Embryonic facial prominence (tissue), 1 donor: Measurements from ENCODE around the gene HSPB7.
A peak's percentile ranks its signal among the peaks of the same experiment; 100 is the strongest.
"Not testable (repeated sequence)": the region's sequence is repeated elsewhere in the genome, so short reads cannot be mapped to it uniquely, and the experiment has no call there.

Experiments
- DNase-seq: peaks from one replicate; pipeline ENCODE4 v3.0.0-alpha.2; 2016; ENCODE audit errors: extremely low spot score

Gene HSPB7

DNA sequence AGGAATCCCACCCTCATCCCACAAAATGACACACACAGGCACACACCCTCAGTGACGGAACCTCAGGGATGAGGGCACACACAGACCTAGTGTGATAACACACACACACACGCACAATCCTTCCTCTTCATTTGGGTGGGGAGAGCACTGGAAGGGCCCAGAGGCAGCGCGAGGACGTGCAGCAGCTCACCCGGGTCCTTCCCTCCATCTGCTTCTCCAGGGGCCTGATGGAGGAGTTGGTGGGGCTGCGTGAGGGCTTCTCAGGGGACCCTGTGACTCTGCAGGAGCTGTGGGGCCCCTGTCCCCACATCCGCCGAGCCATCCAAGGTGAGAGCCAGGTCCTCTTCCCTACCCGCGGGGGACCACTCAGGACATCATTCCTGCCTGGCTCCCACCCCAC is 4.5 kb upstream of the HSPB7 start:
- no peak for DNase-seq

DNA sequence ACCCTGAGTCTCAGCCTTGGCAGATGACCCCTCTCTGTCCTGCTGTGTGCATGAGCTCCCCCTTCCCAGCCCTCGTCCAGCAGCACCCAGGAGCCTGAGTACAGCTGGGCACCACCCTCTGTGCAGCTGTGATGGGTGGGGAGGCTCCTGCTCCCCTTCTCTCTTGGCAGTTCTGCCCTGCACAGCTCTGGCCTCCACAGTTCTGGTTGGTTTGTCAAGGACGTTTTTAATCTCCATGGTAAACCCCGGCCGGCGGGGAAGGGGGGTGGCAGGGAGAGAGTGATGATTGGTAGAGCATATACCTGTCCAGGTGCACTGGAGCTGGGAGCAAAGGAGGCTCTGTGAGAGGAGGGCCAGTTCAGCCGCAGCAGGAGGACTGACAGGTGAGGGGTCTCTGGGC is 3.8 kb upstream of the HSPB7 start, which contains the start of gene CLCNKA:
TSS of gene CLCNKA (plus strand) at position 356 of the 400 bp plus-strand sequence. CDS start 584 bp downstream, outside the sequence.
- no peak for DNase-seq

DNA sequence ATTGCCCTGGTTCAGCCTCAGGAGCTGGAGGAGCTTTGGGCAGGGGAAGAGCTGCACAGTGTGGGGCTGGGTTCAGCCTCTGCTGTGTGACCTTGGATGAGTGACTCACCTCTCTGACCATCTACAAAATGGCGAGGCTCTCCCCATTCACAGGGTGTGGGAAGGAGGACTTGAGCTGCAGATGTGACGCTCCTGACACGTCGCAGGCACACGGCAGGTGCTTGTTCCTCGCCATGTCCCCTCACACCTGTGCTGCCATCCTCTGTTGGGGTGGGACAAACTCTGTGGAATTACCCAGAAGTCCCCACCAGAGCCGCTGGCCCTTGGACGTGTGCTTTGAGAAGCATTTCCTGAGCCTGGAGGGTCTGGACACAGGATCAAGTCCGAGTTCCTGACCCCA is 3.0 kb upstream of the HSPB7 start:
- not testable (repeated sequence) for DNase-seq

DNA sequence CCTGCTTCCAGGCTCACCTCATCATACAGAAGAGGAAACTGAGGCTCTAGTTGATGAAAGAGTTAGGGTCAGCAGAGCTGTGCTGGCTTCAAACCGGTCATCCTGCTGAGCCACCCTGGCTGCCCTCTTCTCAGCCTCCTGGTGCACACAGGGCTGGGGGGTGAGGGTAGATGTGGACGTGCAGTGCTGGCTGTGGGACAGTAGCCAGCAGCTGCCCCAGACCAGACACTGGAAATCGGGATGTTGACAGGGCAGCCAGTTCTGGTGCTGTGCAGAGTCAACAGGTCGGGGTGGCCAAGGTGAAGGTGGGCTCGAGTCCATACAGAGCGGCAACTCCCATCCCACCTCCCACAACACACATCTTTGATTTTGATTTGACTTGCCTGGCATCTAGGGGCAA is 2.5 kb upstream of the HSPB7 start:
- no peak for DNase-seq

DNA sequence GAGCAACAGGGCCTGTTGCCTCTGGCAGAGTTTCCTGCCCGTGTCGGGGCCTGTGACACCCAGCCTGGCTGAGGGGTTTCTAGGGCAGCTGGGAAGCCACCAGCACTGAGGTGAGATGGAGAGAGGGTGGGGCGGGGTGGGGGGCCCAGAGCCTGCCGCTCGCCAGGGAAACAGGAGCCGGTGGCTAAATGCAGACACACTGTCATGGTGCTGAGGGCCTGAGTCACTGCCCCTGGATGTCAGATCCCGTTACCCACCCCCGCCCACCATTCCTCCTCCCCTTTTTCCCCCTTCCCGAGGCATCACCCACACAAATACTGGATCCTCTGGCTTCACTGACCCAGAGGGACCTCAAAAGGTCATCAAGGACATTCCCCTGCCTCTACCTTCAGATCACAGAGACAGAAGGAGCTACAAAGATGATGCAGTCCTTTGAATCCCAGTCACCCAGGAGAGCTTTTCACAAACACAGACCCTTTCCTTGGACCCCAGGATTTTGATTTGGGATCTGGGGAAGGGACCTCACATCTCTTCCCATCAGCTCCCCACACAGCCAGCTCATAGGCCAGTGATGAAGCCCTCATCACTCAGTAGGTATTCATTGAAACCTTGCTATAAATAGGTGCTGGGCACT is 1.9 kb upstream of the HSPB7 start:
- no peak for DNase-seq

DNA sequence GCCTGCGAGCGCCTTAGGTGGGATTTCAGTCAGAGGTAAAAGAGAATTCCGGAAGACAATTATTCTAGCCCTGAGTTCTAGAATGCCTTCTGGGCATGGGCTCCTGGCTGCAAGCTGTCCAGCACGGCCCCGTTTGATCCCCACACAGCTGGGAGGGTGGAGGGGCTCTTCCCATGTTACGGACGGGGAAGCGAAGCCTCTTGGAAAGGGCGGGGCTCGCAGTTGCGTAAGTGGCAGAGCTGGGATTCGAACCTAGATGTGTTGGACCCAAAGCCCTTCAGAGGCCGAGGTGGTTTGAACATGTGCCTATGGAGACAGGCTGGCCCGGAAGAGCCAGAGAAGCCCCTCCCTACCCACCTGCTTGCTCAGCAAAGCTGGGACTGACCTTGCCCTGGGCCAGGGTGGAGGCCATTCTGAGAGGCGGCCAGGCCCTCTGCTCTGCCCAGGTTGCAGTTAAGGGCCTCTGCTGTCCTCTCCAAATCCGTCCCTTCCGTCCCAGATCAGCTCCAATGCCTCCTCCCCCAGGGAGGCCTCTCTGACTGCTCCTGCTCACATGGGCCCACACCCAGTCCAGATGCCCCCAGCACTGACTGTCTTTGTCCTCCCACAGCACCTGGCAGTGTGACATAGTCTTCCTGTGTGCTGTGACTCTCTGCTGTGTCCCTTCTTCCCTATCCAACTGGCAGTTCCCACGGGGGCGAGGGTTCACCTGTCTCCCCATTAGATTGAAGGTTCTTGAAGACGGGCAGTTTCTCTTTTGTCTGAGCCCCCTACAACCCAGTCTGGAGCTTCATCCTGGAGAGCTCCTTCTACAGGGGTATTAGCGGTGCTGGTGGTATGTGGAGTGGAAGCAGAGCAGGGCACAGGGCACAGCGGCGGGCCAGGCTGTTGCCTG is 1.2 kb upstream of the HSPB7 start:
- no peak for DNase-seq

DNA sequence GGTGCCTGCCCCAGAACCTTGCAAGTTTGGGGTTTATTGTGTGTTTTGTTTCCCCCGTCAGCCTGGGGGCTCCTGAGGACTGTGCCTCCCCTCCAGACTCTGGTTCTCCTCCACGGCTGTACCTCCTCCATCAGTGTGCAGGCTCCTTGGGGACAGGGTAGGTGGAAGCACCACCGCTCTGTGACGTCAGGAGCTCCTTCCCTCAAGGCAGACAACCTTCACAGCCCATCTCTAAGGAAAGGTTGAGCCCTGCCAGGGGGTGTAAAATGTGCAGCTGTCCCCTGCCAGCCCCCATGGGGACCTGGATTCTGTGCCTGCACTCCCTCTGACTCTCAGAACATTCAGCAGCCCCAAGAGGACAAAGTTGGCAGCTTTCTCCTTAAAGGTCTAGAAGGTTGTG is 465 bp upstream of the HSPB7 start:
- no peak for DNase-seq

DNA sequence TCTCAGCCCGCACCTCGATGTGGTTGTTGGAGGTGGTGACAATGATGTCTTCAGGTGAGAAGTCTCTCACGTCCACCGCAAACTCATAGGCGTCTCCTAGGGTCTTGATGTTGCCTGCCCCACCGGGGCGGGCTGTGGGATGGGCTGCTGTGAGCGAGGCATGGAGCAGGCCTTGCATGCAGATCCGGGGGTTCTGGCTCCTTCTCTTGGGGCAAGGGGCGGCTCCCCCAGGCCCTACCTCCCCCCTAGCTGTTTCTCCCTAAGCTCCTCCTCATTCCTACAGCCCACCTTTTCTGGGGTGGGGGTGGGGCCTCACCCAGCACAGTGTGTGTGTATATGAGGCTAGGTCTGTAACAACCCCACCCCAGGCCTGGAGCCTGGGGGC is 775 bp downstream of the HSPB7 start:
- no peak for DNase-seq

DNA sequence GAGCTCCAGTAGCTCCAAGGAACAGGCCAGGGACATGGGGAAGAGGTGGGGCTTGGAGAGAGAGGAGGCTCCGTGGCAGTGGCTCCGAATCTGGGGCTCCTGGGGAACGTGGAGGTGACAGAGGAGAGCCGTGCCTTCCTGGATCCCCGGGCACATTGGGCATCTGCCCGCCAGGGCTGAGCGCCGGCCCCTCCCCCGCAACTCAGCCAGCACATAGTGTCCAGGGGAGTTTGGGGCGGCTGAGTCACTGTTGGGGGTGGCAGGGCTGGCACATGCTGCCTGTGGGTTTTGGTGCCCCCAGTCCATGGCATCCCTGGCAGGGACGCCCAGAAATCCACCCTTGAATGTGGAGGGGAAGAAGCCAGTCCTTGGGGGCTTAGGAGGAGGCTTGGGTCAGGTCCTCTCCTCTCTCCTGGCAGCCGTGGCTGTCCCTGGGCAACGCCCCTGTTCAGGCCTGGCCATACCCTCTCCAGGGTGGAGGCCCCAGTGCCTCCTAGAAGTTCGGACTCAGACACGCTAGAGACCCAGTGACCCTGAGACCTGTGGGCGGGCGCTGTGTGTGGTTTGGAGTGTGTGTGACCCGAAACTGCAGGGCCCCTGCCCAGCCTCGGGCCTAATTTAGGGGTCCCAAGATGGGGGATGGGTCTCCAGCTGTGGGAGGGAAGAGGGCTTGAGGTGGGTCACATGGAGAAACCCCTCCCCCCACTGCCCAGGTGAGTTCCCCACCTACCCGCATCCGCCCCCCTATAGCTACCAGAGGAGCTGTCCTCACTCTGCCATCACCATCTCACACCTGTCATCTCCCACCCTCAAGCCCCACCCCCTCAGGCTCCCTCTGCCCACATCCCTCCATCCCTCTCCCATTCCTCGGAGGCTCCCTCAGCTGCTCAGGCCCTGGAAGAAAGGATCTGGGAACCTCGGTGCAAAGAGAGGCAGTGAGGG is 1.6 kb downstream of the HSPB7 start:
- DNase-seq, result no peak

DNA sequence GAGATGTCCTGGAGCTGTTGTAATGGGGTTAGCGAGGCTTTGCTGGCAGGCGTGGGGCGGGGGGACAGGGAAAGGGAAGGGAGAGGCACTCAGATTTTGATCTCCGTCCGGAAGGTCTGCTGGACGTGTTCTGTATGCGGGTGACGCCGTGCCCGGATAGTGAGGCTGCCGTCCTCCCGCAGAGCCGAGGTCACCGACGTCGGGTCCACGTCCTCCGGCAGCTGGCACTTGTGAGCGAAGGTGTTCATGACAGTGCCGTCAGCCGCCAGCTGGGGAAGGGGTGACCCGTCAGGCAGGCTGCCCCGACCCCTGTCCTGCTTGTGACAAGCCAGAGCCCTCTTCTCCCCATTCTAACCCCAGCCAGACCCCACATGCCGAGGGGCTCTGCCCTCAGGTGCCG is 2.4 kb downstream of the HSPB7 start:
- no peak for DNase-seq

DNA sequence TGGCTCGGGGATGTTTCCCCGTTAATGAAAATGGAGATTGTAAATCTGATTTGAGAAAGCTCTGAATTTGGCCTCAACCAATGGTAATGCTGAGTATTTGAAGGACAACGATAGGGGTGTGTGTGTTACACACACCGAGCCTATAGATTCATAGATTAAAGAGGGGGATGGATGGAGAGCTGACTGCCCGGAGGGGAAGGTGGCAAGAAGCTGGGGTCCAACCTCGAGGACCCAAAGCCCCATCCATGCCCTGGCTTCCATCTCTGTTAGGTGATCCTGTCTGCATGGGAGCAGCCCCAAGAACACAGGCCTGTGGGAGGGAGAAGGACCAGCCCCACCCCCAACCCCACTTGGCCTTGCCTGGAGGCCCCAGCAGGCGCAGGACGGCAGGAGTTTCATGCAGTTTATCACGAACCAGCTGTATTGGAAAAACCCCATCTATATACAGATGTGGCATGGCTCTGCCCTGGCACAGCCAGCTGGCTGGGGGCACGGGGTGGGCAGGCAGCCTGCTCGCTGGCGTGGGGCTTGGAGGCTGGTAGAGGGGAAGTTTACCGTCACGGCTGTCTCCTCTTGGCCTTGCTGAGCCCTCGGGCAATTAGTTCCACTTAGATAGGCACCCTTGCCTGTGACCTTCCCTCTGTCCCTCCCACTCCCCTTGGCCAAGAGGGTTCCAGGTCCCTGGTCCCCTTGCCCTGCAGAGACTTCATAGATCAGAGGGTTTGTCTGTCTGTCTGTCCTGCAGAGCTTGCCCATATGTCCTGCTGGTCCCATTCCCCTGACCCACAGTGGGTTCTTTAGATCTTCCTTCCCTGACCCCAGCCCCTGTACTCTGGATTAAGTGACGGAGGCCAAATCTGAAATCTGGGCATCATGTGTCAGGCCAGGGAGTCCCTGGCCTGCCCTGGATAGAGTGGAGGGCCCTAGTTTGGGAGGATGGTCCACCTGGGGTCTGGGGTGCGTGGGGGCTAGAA is 3.0 kb downstream of the HSPB7 start:
- DNase-seq, result no peak

DNA sequence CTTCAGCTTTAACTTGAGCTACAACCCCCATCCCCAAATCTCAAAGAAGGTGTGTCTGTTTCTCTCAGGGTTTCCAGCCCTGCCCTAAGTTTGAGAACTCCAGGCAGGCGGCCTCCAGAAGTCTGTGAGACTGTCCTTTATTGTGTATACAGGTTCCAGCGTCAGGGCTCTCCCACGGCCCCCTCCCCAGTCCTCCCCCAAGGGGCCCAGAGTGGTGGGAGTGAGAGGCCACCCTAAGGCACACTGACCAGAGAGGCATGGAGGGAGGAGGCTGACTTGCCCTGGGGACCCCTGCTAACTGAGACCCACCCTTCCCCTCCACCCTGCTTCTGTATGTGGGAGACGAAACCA is 4.0 kb downstream of the HSPB7 start:
- DNase-seq, result no peak

DNA sequence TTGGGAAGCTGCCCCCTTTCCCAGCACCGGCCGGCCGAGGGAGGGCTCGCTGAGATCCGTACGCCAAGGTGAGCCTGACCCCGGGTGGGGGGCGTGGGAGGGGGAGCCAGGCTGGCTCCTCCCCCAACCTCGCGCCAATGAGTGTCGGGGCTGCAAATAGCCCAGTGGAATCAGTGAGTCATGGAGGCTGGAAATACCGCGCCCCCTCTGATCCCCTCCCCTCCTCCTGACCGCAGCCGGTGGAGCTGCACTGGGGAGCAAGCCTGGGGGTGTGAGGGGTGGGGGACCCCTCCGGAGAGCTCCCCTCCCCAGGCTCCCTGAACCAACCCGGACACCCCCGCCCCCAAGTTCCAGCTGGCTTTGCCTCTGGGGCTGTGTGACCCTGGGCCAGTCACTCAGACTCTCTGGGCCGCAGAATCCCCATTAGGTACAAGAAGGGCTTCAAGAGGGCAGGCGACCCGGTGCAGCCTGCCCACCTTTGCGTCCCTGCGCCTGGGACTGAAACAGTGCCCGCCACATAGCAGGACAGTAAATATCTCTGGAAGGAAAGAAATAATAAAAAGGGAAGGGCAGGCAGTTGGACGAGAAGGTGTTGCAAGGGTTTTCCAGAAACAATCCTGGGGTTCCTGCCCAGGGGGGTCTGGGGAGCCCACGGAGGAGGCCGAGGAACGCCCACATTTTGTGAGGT is 4.5 kb downstream of the HSPB7 start:
- no peak for DNase-seq

DNA sequence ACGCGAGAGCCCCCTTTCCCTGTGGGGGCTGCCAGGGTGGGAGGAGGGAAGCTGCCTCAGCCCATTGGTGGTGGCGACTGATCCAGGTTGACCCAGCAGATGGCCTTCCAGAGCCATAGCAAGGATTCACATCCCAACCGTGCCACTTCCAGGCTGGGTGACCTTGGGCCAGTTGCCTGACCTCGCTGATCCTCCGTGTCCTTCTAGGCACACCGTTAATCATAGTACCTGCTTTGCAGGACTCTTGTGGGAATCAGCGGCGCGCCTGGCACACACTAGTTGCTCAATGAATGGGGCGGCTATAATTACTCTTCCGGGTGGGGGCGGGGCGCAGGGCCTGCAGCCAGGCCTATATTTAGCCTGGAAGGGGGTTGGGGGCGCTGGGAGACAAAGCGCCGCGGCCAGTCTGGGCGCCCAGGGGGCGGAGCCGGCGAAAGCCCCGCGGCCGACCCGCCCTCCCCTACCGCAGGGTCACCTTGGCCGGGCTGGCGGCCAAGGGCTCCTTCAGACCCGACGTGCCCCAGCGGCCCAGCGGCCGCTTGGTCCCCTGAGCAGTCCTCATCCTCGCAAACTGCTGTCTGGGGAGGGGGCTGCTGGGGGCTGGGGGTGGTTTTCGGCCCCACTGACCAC is 5.1 kb downstream of the HSPB7 start:
- DNase-seq, result no peak

DNA sequence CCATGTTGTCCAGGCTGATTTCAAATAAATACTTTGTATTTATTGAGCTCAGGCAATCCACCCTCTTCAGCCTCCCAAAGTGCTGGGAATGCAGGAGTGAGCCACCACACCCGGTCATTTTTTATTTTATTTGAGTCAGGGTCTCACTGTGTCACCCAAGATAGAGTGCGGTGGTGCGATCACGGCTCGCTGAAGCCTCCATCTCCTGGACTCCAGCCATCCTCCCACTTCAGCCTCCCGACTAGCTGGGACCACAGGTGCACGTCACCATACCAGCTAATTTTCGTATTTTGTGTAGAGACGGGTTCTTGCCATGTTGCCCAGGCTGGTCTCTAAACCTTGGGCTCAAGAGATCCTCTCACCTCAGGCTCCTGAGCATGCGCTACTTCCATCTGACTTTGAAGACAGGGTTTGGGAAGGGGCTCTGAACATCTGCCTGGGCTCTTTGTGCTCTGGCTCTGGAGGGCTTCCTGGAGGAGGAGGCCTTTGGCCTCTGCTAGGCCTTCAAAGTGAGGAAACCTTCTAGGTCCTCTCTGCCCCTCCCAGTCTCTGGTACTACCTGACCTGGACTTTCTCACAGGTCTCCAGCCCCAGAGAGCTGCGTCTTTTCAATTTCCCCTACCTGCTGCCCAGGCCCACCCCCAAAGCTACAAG is 5.8 kb downstream of the HSPB7 start:
- DNase-seq, result no peak

DNA sequence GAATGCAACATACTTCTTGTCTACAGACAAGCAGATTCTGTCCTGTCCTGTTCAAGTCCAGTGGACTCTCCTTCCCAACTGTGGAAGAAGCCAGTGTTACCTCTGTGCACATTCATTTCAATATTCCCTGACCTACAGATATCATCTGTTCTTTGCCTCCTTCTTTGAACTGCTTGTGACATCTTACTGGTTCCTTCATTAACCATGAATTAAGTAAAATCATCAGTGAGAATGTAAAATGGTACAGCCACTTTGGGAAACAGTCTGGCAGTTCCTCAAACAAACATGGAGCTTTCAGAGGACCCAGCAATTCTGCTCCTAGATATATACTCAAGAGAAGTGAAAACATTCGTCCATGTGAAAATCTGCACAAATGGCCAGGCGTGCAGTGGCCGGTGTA is 7.0 kb downstream of the HSPB7 start:
- no peak for DNase-seq

DNA sequence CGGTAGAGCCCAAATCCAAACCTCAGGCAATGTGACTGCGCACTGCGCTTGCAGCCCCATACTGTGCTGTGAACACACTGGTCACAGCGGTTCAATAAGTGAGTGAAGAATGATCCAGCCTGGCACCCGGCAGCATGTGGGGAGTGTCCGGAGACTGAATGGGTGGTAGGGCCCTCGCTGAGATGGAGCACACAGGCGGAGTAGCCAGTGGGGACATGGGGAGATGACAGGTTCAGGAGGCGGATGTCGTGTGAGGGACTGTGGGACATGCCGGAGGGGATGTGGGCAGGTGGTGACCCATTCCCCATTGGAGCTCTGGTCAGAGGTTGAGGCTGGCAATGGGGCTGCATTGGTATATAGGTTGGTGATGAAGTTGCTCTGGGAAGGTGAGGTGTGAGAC is 8.2 kb downstream of the HSPB7 start:
- DNase-seq, result no peak

DNA sequence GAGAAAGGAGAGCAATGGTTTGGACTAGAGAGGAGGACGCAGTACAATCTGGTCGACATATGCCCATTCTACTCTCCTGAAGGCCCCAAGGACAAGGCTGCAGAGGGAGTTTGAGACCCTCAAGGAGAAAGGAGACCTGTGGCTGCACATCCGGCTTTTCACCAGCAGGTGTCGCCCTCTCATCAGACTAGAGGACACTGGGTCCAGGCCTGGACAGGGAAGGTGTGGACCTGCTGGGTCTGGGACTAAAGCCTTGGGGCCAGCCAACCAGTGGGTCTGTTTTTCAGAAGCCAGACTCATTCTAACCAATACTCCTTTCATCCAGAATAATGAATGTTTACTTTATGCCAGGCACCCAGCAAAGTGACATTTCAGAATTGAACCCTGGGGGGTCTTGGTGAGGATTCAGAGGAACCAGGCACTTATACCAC is 8.8 kb downstream of the HSPB7 start:
- peak; percentile 12 for DNase-seq

DNA sequence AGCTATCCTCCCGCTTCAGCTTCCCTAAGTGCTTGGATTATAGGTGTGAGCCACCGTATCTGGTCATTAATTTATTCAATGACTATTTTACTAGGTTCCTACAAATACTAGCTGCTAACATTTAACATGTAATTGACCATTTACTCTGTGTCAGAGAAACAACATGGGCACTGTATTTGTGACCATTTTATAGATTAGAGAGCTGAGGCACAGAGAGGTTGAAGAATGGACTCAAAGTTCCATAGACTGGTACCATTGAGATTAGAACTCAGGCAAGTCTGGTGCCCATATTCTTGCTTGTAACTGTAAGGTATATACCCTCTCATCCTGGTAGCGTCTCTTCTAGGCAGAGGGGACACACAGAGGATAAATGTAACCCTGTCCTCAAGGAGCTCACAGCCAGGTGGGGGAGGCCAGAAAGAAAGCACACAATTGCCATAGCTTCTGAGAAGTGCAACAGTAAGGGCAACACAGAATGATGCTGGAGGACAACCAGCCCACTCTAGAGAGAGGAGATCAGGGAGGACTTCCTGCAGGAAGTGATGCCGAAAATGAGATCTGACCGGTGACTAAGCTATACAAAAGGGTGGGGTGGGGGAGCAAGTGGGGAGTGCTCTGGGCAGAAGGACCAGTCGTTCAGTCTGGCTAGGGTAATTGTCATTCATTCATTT is 10.0 kb downstream of the HSPB7 start:
- no peak for DNase-seq
